H9 (cell line): ENCODE measurements around the gene EXOSC10. TPM values are rescaled to one million over a fixed set of nuclear protein-coding genes. Genes with fewer than 3 reads are reported as not detected.

ENCODE experiments used
- DNase-seq: peaks from one replicate; pipeline ENCODE4 v3.0.0-alpha.2; 2017
- H2AFZ ChIP-seq: one replicate; pipeline ENCODE4 v1.6.1; 2013; ENCODE audit warnings: mild to moderate bottlenecking, low read length, control low read depth, moderate library complexity
- H2AK5ac ChIP-seq: 2 replicates; pipeline ENCODE4 v1.6.1; 2013; ENCODE audit warnings: low read length, control low read depth, mixed read lengths; ENCODE audit not compliant: insufficient read length
- H2BK120ac ChIP-seq: one replicate; pipeline ENCODE4 v1.6.1; 2013; ENCODE audit warnings: low read depth, mild to moderate bottlenecking, low read length, control low read depth, inconsistent platforms; ENCODE audit not compliant: poor library complexity, severe bottlenecking
- H2BK12ac ChIP-seq: 2 replicates; pipeline ENCODE4 v1.6.1; 2013; ENCODE audit warnings: low read length, control low read depth, mixed read lengths, low read depth; ENCODE audit not compliant: insufficient read length
- H2BK15ac ChIP-seq: 2 replicates; pipeline ENCODE4 v1.6.1; 2013; ENCODE audit warnings: low read depth, low read length, control low read depth
- H2BK20ac ChIP-seq: one replicate; pipeline ENCODE4 v1.6.1; 2013; ENCODE audit warnings: low read depth, mild to moderate bottlenecking, low read length, control low read depth, inconsistent platforms; ENCODE audit not compliant: poor library complexity, severe bottlenecking
- H2BK5ac ChIP-seq: 2 replicates; pipeline ENCODE4 v1.6.1; 2013; ENCODE audit warnings: low read length, control low read depth, mixed read lengths; ENCODE audit not compliant: insufficient read length
- H3K14ac ChIP-seq: 2 replicates; pipeline ENCODE4 v1.6.1; 2013; ENCODE audit warnings: low read length, control low read depth; ENCODE audit not compliant: insufficient read depth
- H3K18ac ChIP-seq: 2 replicates; pipeline ENCODE4 v1.6.1; 2013; ENCODE audit warnings: low read depth, mild to moderate bottlenecking, mixed read lengths, low read length, control low read depth; ENCODE audit not compliant: insufficient read length
- H3K23ac ChIP-seq: 2 replicates; pipeline ENCODE4 v1.6.1; 2013; ENCODE audit warnings: low read length, control low read depth, mixed read lengths, low read depth; ENCODE audit not compliant: insufficient read length
- H3K23me2 ChIP-seq: 2 replicates; pipeline ENCODE4 v1.6.1; 2013; ENCODE audit warnings: low read depth, mild to moderate bottlenecking, mixed read lengths, low read length, control low read depth; ENCODE audit not compliant: insufficient read length, poor library complexity, severe bottlenecking
- H3K27ac ChIP-seq: 2 replicates; pipeline ENCODE4 v1.5.1; 2013; ENCODE audit warnings: low read length, control low read depth, mixed read lengths, low read depth; ENCODE audit not compliant: insufficient read length
- H3K27me3 ChIP-seq: 2 replicates; pipeline ENCODE4 v1.6.1; 2013; ENCODE audit warnings: low read length, control low read depth, inconsistent platforms; ENCODE audit not compliant: insufficient read depth
- H3K4ac ChIP-seq: 2 replicates; pipeline ENCODE4 v1.6.1; 2013; ENCODE audit warnings: low read depth, mild to moderate bottlenecking, control low read depth, inconsistent platforms, low read length, moderate library complexity
- H3K4me1 ChIP-seq: 2 replicates; pipeline ENCODE4 v1.6.1; 2013; ENCODE audit warnings: low read length, control low read depth, inconsistent platforms; ENCODE audit not compliant: insufficient read depth
- H3K4me2 ChIP-seq: 2 replicates; pipeline ENCODE4 v1.6.1; 2013; ENCODE audit warnings: low read length, control low read depth, mixed read lengths; ENCODE audit not compliant: insufficient read length, insufficient read depth
- H3K56ac ChIP-seq: 2 replicates; pipeline ENCODE4 v1.6.1; 2013; ENCODE audit warnings: low read depth, mild to moderate bottlenecking, mixed read lengths, low read length, control low read depth; ENCODE audit not compliant: insufficient read length
- H3K79me1 ChIP-seq: 2 replicates; pipeline ENCODE4 v1.6.1; 2013; ENCODE audit warnings: low read depth, mild to moderate bottlenecking, moderate library complexity, low read length, control low read depth, inconsistent platforms; ENCODE audit not compliant: insufficient read depth, poor library complexity, severe bottlenecking
- H3K79me2 ChIP-seq: 2 replicates; pipeline ENCODE4 v1.6.1; 2013; ENCODE audit warnings: low read length, control low read depth, inconsistent platforms; ENCODE audit not compliant: insufficient read depth
- H3K9ac ChIP-seq: 2 replicates; pipeline ENCODE4 v1.6.1; 2013; ENCODE audit warnings: low read length, control low read depth, mixed read lengths; ENCODE audit not compliant: insufficient read length; ENCODE audit errors: extremely low read depth
- H3K9me3 ChIP-seq: one replicate; pipeline ENCODE4 v1.6.1; 2013; ENCODE audit warnings: low read depth, low read length, inconsistent platforms; ENCODE audit not compliant: control insufficient read depth
- H3T11ph ChIP-seq: one replicate; pipeline ENCODE4 v1.6.1; 2013; ENCODE audit warnings: mild to moderate bottlenecking, low read length, control low read depth, inconsistent platforms
- H4K20me1 ChIP-seq: one replicate; pipeline ENCODE4 v1.6.1; 2013; ENCODE audit not compliant: control insufficient read depth, insufficient read length, insufficient read depth
- H4K5ac ChIP-seq: 2 replicates; pipeline ENCODE4 v1.6.1; 2013; ENCODE audit warnings: low read depth, mild to moderate bottlenecking, mixed read lengths, low read length, control low read depth; ENCODE audit not compliant: insufficient read length
- H4K8ac ChIP-seq: replicated peaks from 2 replicates; pipeline ENCODE4 v1.6.1; 2013; ENCODE audit warnings: low read length, control low read depth, mixed read lengths, low read depth; ENCODE audit not compliant: insufficient read length
- H4K91ac ChIP-seq: 2 replicates; pipeline ENCODE4 v1.6.1; 2013; ENCODE audit warnings: low read depth, mild to moderate bottlenecking, moderate library complexity, mixed read lengths, low read length, control low read depth; ENCODE audit not compliant: insufficient read length
- H3K27ac Mint-ChIP-seq, 3 experiments: 2 replicates in 2 of 3; 3 replicates in 1 of 3; pipeline ENCODE4 v1.8.0; 2020 to 2021; ENCODE audit warnings: mixed read lengths in 3 of 3, mild to moderate bottlenecking in 1 of 3, moderate library complexity in 1 of 3
- H3K27me3 Mint-ChIP-seq: 2 replicates; pipeline ENCODE4 v1.8.0; 2021; ENCODE audit warnings: low read depth, mild to moderate bottlenecking, moderate library complexity, mixed read lengths
- H3K36me3 Mint-ChIP-seq, 3 experiments: 2 replicates in 2 of 3; 3 replicates in 1 of 3; pipeline ENCODE4 v1.8.0; 2020 to 2021; ENCODE audit warnings: low read depth in 3 of 3, mixed read lengths in 3 of 3; ENCODE audit not compliant: insufficient read depth in 1 of 3
- H3K4me1 Mint-ChIP-seq, 2 experiments: 2 replicates each; pipeline ENCODE4 v1.8.0; 2020; ENCODE audit warnings: mixed read lengths in 2 of 2
- H3K4me3 Mint-ChIP-seq, 2 experiments: 2 replicates in 1 of 2; 3 replicates in 1 of 2; pipeline ENCODE4 v1.8.0; 2020 to 2021; ENCODE audit warnings: mild to moderate bottlenecking in 2 of 2, mixed read lengths in 2 of 2, moderate library complexity in 1 of 2
- H3K9me3 Mint-ChIP-seq, 2 experiments: 2 replicates in 1 of 2; 3 replicates in 1 of 2; pipeline ENCODE4 v1.8.0; 2020; ENCODE audit warnings: mild to moderate bottlenecking in 2 of 2, mixed read lengths in 2 of 2, moderate library complexity in 1 of 2
- WGBS: extraction: QIAGEN DNeasy Blood & Tissue Kit; methylation state at CpG from one replicate; pipeline ENCODE4 v1.1.7; 2013; ENCODE audit warnings: missing lambda C conversion rate, low lambda C conversion rate, mixed read lengths; ENCODE audit not compliant: insufficient read length; ENCODE audit errors: extremely low coverage; 5-methylcytosine and 5-hydroxymethylcytosine counted together
- total RNA-seq: library from RNA; stranded (reverse); gene quantifications from 2 replicates; pipeline ENCODE4 v1.2.1, GENCODE V29; 2021
- TF ChIP-seq, protein P1 (sequence below): fragments of 200-600 bp; sonication (generic); conservative IDR thresholded peaks from 3 replicates; pipeline ENCODE4 v1.8.0; 2021; ENCODE audit warnings: antibody characterized with exemption, mild to moderate bottlenecking

EXOSC10 gene
- total RNA-seq, 1 experiment from 2014 or later, result 83.4 TPM

DNA sequence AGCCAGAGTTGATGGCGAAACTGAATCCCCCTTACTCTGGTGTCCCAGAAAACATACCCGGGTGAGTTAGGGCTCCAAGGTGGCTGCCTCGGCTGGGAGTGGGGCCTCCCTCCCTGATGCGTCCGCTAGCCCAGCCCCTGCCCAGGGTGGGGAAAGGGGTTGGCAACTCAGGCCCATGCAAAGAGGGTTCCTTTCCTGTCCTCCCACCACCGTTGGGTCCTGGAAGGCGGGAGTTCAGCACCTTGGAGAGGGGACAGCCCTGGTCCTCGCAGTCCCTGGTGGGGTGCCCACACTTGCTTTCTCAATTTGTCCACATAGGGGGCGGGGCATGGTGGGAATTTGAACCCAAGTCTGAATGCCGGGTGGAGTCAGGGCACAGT, 45.9 kb downstream of the EXOSC10 start:
- TF ChIP-seq, protein P1, sequence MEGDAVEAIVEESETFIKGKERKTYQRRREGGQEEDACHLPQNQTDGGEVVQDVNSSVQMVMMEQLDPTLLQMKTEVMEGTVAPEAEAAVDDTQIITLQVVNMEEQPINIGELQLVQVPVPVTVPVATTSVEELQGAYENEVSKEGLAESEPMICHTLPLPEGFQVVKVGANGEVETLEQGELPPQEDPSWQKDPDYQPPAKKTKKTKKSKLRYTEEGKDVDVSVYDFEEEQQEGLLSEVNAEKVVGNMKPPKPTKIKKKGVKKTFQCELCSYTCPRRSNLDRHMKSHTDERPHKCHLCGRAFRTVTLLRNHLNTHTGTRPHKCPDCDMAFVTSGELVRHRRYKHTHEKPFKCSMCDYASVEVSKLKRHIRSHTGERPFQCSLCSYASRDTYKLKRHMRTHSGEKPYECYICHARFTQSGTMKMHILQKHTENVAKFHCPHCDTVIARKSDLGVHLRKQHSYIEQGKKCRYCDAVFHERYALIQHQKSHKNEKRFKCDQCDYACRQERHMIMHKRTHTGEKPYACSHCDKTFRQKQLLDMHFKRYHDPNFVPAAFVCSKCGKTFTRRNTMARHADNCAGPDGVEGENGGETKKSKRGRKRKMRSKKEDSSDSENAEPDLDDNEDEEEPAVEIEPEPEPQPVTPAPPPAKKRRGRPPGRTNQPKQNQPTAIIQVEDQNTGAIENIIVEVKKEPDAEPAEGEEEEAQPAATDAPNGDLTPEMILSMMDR, result no peak
- no peaks in the 10 kb centered on the region for H3K79me1 ChIP-seq
- no peak overlapping the region for H3K23ac ChIP-seq
- H2AFZ ChIP-seq, result no peak overlapping the region
- no peaks in the 10 kb centered on the region for H3K9me3 ChIP-seq
- no peak overlapping the region for H3K27ac Mint-ChIP-seq
- no peak overlapping the region for H3K14ac ChIP-seq
- peaks cover 1% of the 10 kb centered on the region for H3K23me2 ChIP-seq
- no peak overlapping the region for H3T11ph ChIP-seq
- H2AK5ac ChIP-seq, result no peak overlapping the region
- no peak overlapping the region for H3K18ac ChIP-seq
- H3K4me3 Mint-ChIP-seq, result no peak overlapping the region; a peak in 1 of 5 replicates
- H4K91ac ChIP-seq, result no peak overlapping the region
- no peak overlapping the region for H2BK120ac ChIP-seq
- no peak overlapping the region for H2BK20ac ChIP-seq
- H4K5ac ChIP-seq, result no peak overlapping the region
- peak; percentile 79 for DNase-seq
- no peaks in the 10 kb centered on the region for H4K20me1 ChIP-seq
- no peaks in the 10 kb centered on the region for H3K4me1 ChIP-seq
- no peaks in the 10 kb centered on the region; the same call in 1 of the 2 replicates for H3K27me3 ChIP-seq
- H2BK5ac ChIP-seq, result no peak overlapping the region
- H2BK12ac ChIP-seq, result no peak overlapping the region
- no peaks in the 10 kb centered on the region for H3K9me3 Mint-ChIP-seq
- H3K9ac ChIP-seq, result no peak overlapping the region
- H4K8ac ChIP-seq, result no peak overlapping the region
- H3K4ac ChIP-seq, result no peak overlapping the region
- no peak overlapping the region for H3K56ac ChIP-seq
- WGBS, result no CpG with 5 or more reads among the region's 10 CpGs
- H3K27ac ChIP-seq, result no peak overlapping the region
- peaks cover 20 to 44% (median 30%) of the 10 kb centered on the region in 3 experiments; a peak in 6 of 7 replicates for H3K36me3 Mint-ChIP-seq
- no peak overlapping the region for H3K4me2 ChIP-seq
- peaks cover 16 to 20% of the 10 kb centered on the region in 2 experiments for H3K4me1 Mint-ChIP-seq
- no peaks in the 10 kb centered on the region; the same call in 1 of the 2 replicates for H3K79me2 ChIP-seq
- no peak overlapping the region for H2BK15ac ChIP-seq
- no peaks in the 10 kb centered on the region for H3K27me3 Mint-ChIP-seq
